NB4 (cell line): ENCODE results near the gene CEMIP.

Source experiments
- DNase-seq: peaks from one replicate; pipeline ENCODE4 v3.0.0; 2010; ENCODE audit warnings: low read depth
- H3K4me3 ChIP-seq: one replicate; pipeline ENCODE4 v1.5.1; 2011; ENCODE audit warnings: mild to moderate bottlenecking, low read depth, low read length, moderate library complexity
- MYC ChIP-seq: IDR thresholded peaks from 2 replicates; pipeline ENCODE4 v1.6.1; 2011; ENCODE audit warnings: low read depth, low read length
- POLR2A ChIP-seq: IDR thresholded peaks from 2 replicates; pipeline ENCODE4 v1.6.1; 2011; ENCODE audit warnings: mild to moderate bottlenecking; ENCODE audit not compliant: insufficient read length; ENCODE audit errors: extremely low read depth
- TF ChIP-seq, protein P1 (sequence below): IDR thresholded peaks from 2 replicates; pipeline ENCODE4 v1.6.1; 2011; ENCODE audit warnings: low read depth, low read length
- TF ChIP-seq, protein P2 (sequence below): IDR thresholded peaks from one replicate; pipeline ENCODE4 v1.5.1; 2012; ENCODE audit warnings: low read depth, low read length

CEMIP gene

DNA sequence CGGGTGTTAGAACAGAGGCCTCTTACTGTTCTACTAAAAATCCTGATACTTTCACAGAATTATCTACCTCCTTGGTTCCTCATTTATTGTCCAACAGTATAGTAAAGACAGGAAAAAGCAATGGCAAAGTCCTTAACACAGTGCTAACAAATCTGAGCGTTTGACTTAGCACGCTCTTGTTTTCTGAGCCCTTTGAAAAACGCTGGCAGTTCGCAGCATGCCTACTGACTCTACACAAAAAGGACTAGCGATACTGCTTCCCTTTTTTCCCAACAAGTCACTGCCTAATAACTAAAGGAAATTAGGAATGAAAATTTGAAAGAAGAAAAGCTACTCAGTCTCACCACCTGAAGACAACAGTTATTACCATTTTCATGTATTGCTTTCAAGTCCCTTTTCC lies 34.8 kb upstream of the CEMIP start:
- H3K4me3 ChIP-seq: no peak overlapping the region
- DNase-seq: no peak
- TF ChIP-seq, protein P1, sequence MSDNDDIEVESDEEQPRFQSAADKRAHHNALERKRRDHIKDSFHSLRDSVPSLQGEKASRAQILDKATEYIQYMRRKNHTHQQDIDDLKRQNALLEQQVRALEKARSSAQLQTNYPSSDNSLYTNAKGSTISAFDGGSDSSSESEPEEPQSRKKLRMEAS: no peak
- TF ChIP-seq MYC: no peak

DNA sequence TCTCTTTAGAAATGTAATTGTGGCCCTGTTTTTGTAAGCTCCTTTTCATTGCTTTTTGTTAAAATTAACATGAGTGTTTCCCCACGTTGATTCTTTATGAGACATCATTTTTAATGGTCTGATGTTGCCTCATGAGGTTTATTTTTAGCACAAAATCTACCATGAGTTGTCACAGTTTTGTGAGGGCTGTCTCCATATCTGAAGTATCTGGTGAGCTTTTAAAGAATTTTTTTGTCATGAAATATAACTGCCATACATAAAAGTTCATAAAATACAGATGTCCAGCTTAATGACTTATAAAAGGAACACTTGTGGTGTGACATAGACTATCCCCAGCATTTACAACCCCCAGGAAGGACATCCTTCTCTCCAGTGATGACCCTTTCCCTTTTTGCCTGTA lies 34.3 kb upstream of the CEMIP start:
- TF ChIP-seq POLR2A: no peak
- no peak for TF ChIP-seq MYC
- TF ChIP-seq, protein P2, sequence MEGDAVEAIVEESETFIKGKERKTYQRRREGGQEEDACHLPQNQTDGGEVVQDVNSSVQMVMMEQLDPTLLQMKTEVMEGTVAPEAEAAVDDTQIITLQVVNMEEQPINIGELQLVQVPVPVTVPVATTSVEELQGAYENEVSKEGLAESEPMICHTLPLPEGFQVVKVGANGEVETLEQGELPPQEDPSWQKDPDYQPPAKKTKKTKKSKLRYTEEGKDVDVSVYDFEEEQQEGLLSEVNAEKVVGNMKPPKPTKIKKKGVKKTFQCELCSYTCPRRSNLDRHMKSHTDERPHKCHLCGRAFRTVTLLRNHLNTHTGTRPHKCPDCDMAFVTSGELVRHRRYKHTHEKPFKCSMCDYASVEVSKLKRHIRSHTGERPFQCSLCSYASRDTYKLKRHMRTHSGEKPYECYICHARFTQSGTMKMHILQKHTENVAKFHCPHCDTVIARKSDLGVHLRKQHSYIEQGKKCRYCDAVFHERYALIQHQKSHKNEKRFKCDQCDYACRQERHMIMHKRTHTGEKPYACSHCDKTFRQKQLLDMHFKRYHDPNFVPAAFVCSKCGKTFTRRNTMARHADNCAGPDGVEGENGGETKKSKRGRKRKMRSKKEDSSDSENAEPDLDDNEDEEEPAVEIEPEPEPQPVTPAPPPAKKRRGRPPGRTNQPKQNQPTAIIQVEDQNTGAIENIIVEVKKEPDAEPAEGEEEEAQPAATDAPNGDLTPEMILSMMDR: no peak
- TF ChIP-seq, protein P1: no peak
- DNase-seq: no peak
- H3K4me3 ChIP-seq: no peak overlapping the region

DNA sequence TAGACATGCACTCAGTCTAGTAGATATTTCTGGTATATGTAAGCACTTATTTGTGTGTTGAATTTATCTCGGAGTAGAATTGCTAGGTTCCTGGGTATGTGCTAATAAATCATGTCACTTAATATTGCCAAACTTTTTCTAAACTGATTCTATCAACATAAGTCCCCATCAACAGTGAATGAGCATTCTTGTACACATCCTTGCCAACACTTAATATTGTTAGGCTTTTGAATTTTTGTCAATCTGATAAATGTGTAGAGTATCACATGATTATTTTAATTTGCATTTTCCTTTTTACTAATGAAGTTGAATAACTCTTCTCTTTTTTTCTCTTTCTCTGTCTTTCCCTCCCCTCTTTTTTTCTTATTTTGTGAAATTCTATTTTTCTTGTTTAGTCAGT lies 33.3 kb upstream of the CEMIP start:
- no peak overlapping the region for H3K4me3 ChIP-seq
- no peak for DNase-seq
- TF ChIP-seq POLR2A: no peak
- TF ChIP-seq, protein P1: no peak
- no peak for TF ChIP-seq MYC
- TF ChIP-seq, protein P2: no peak

DNA sequence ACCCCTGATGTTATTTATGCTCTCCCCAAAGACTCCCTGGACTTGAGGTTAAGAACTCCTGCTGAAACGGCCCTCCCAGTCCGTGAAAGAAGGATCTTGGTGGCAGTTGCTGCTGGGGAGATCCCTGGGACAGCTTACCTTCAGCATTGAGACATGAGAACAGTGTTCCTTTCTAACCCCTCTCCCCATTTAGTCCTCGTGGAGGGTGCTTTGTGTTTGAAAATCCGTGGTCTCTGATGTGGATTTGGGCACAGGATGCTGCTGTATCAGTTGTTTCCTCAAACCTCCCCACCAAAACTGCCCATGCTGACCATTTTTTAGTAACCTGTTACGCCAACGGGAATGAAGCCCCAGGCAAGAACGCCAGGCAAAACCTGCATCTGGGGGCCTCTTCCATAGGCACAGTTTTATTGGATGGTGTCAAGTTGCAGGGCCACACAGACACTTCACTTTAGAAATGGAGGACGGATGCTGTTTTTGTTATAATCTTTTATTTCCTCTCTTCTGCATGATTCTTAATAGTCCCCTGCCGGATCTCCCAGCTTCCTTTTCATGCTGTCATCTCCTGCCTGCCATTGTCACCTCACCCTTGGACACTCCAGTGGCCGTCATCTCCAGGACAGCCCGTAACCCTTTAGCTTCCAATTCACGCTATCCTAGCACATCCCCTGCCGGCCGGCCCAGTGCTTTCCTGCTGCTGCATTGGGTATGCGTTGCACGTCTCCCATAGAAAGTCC lies 31.7 kb upstream of the CEMIP start:
- H3K4me3 ChIP-seq: no peak overlapping the region
- TF ChIP-seq, protein P2: no peak
- TF ChIP-seq POLR2A (no peak), MYC (no peak)
- TF ChIP-seq, protein P1: no peak
- DNase-seq: no peak

DNA sequence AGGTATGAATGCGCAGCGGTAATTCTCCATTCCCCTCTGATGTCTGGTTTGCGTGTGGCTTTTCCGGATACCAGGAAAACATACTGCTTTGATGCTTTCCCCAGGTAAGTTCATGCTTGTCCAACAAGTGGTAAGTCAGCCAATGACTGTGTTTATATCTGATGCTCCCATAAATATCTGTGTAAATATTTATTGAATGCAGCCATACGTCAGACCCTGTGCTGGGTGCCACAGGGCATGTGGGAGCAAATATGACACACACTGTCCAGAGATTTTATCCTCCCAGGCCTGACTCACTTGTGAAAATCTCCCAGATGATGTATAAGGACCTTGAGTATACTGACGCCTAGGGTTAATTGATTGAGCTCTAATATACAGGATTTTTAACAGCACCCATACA lies 29.6 kb upstream of the CEMIP start:
- H3K4me3 ChIP-seq: no peak overlapping the region
- no peak for TF ChIP-seq POLR2A
- TF ChIP-seq, protein P1: no peak
- TF ChIP-seq, protein P2: no peak
- no peak for TF ChIP-seq MYC
- no peak for DNase-seq

DNA sequence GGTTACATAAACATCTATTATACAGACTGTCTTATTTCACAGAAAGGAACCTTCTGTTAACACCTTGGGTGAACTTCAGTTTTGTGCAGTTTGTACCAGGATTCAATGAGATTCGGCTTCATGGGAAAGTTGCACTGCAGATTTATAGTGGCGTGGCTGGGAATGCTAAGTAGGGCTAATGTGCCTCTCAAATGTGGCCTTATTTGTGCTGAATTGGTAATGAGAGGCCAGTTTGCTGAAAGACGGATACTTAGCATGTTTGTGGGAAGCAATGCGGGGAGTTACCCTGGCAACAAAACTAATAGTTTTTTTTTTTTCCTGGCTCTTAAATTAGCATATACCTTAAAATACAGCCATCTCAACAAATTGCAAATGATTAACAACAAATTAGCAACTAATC lies 28.6 kb upstream of the CEMIP start:
- H3K4me3 ChIP-seq: no peak overlapping the region
- TF ChIP-seq, protein P1: no peak
- TF ChIP-seq MYC (no peak), POLR2A (no peak)
- TF ChIP-seq, protein P2: no peak
- no peak for DNase-seq
